Panc1 (cell line): Measurements from ENCODE around the gene HNRNPUL1. TPM values are rescaled to one million over a fixed set of nuclear protein-coding genes. Genes with fewer than 3 reads are reported as not detected.

Experiments used
- ATAC-seq: fragments of 200-7000 bp; cut with Tn5 transposase; 2 replicates; pipeline ENCODE4 v1.9.1; 2020; ENCODE audit warnings: mild to moderate bottlenecking, moderate library complexity
- BruUV-seq: library from RNA; stranded (reverse); fragments of 400-500 nt; replicated peaks from 2 replicates; lab custom pipeline; 2021; lab: Mats Ljungman, UMichigan
- CTCF ChIA-PET: fragments of 300-600 bp; sonication (Branson Sonifier 250); formaldehyde crosslinking; loops from one replicate; lab custom pipeline; 2022; ENCODE audit warnings: antibody characterized with exemption; lab: Charles Lee
- POLR2A ChIA-PET: fragments of 300-600 bp; sonication (Branson Sonifier 250); formaldehyde crosslinking; loops from one replicate; lab custom pipeline; 2022; ENCODE audit warnings: antibody characterized with exemption; lab: Charles Lee
- DNase-seq: peaks from one replicate; pipeline ENCODE4 v3.0.0-alpha.2; 2010; ENCODE audit warnings: low read depth, low spot score
- H3K27ac ChIP-seq: 2 replicates; pipeline ENCODE4 v1.5.1; 2011; ENCODE audit warnings: mild to moderate bottlenecking, low read length, inconsistent platforms
- H3K27me3 ChIP-seq: fragments of 200-500 bp; sonication (Bioruptor generic); 2 replicates; pipeline ENCODE4 v1.6.0; 2014; ENCODE audit warnings: low read length, inconsistent platforms; ENCODE audit not compliant: control insufficient read depth, insufficient read depth
- H3K36me3 ChIP-seq: fragments of 200-500 bp; sonication (Bioruptor generic); 2 replicates; pipeline ENCODE4 v1.5.1; 2014; ENCODE audit warnings: inconsistent platforms, mild to moderate bottlenecking, low read length, moderate library complexity; ENCODE audit not compliant: control insufficient read depth, insufficient read depth
- H3K4me1 ChIP-seq: 2 replicates; pipeline ENCODE4 v1.5.1; 2011; ENCODE audit warnings: inconsistent platforms, mild to moderate bottlenecking, low read length, moderate library complexity; ENCODE audit not compliant: control insufficient read depth, insufficient read depth
- H3K4me3 ChIP-seq, 2 experiments: 2 replicates each; pipeline ENCODE4 v1.5.1; 2011 to 2012; ENCODE audit warnings: low read depth in 2 of 2, low read length in 2 of 2, mild to moderate bottlenecking in 2 of 2, inconsistent platforms in 1 of 2, moderate library complexity in 1 of 2
- H3K9me3 ChIP-seq: fragments of 200-500 bp; sonication (Bioruptor generic); 2 replicates; pipeline ENCODE4 v1.5.1; 2014; ENCODE audit warnings: low read depth, mild to moderate bottlenecking, inconsistent platforms, low read length, moderate library complexity; ENCODE audit not compliant: control insufficient read depth, insufficient read depth
- POLR2AphosphoS5 ChIP-seq: IDR thresholded peaks from 2 replicates; pipeline ENCODE4 v1.6.1; 2012; ENCODE audit warnings: mild to moderate bottlenecking, low read depth, low read length, moderate library complexity
- SIN3A ChIP-seq: IDR thresholded peaks from 2 replicates; pipeline ENCODE4 v1.6.1; 2012; ENCODE audit warnings: low read depth, mild to moderate bottlenecking, low read length, moderate library complexity, borderline replicate concordance; ENCODE audit not compliant: insufficient read depth
- TCF7L2 ChIP-seq: IDR thresholded peaks from 2 replicates; pipeline ENCODE4 v1.6.1; 2011; ENCODE audit warnings: mild to moderate bottlenecking, low read depth, low read length, inconsistent platforms
- in situ Hi-C: cut with HindIII; loops from 2 replicates; pipeline ENCODE4 v1.10.0; 2016; ENCODE audit warnings: low sequenced_read_pairs, low pct_unique_long_range_greater_than_20kb
- intact Hi-C: fragments of 100-400 bp; cut with micrococcal nuclease; formaldehyde crosslinking; loops from one replicate; pipeline ENCODE4 v1.10.0; 2022; ENCODE audit not compliant: unreplicated experiment
- total RNA-seq: library from RNA; stranded (reverse); gene quantifications from one replicate; pipeline ENCODE4 v1.2.1, GENCODE V29; 2021; ENCODE audit not compliant: unreplicated experiment
- TF ChIP-seq, protein P1 (sequence below): fragments of 450-650 bp; IDR thresholded peaks from 2 replicates; pipeline ENCODE4 v1.5.1; 2017; ENCODE audit warnings: mild to moderate bottlenecking
- TF ChIP-seq, protein P2 (sequence below), 2 experiments: IDR thresholded peaks; 2 replicates each; pipeline ENCODE4 v1.6.1; 2011 to 2012; ENCODE audit warnings: low read depth in 2 of 2, control low read depth in 1 of 2, low read length in 1 of 2, mild to moderate bottlenecking in 1 of 2, moderate library complexity in 1 of 2; ENCODE audit not compliant: insufficient read depth in 1 of 2

Gene HNRNPUL1
- total RNA-seq, 1 experiment from 2014 or later = 183 TPM

DNA sequence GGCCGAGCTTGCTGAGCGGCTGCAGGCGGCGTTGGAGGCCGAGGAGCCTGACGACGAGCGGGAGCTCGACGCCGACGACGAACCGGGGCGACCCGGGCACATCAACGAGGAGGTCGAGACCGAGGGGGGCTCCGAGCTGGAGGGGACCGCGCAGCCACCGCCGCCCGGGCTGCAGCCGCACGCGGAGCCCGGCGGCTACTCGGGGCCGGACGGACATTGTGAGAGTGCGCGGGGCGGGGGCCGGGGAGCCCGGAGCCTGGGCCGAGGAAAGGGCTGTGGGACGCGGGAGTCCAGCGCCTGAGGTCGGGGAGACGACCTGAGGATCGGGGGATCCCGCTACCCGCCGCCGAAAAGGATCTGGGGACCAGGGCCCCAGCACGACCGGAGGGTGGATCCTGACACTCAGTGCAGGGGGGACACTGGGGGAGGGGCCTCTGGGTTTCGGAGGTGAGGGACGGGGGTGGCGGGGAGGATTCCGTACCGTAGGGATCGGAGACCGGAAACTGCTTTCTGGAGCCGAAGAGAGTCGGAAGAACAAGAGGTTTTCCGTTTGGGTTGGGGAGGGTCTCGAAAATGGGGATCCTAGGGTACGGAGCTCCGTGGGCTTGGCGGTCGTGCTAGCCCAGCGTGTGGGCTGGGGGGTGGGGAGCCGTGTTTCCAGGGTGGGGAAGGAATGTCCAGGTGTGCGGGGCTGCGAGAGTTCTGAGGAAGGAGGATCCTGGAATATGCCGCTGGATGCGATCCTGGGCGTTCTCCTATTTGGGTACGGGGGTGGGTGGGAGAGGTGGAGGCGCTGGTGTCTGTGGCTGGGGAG, 616 bp downstream of the HNRNPUL1 start:
- H3K36me3 ChIP-seq = peaks cover 8% of the 10 kb centered on the region
- H3K4me3 ChIP-seq = peak overlapping the region; percentile 76 to 84
- in situ Hi-C loops (no loop called here), intact Hi-C loops (no loop called here)
- H3K4me1 ChIP-seq = peaks cover 18% of the 10 kb centered on the region
- DNase-seq (no peak), ATAC-seq (no peak; the same call in 1 of the 2 replicates)
- no peaks in the 10 kb centered on the region for H3K9me3 ChIP-seq
- CTCF ChIA-PET = interaction anchor here (0.5 to 0.6 kb wide), 2 partner anchors 468 to 994 kb away, joined by 3 to 7 read pairs; no protein-coding TSS in a partner anchor
- TF ChIP-seq TCF7L2 = no peak
- TF ChIP-seq, protein P1, sequence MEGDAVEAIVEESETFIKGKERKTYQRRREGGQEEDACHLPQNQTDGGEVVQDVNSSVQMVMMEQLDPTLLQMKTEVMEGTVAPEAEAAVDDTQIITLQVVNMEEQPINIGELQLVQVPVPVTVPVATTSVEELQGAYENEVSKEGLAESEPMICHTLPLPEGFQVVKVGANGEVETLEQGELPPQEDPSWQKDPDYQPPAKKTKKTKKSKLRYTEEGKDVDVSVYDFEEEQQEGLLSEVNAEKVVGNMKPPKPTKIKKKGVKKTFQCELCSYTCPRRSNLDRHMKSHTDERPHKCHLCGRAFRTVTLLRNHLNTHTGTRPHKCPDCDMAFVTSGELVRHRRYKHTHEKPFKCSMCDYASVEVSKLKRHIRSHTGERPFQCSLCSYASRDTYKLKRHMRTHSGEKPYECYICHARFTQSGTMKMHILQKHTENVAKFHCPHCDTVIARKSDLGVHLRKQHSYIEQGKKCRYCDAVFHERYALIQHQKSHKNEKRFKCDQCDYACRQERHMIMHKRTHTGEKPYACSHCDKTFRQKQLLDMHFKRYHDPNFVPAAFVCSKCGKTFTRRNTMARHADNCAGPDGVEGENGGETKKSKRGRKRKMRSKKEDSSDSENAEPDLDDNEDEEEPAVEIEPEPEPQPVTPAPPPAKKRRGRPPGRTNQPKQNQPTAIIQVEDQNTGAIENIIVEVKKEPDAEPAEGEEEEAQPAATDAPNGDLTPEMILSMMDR = no peak
- no peak; the same call in 1 of the 2 replicates for TF ChIP-seq POLR2AphosphoS5
- TF ChIP-seq, protein P2, sequence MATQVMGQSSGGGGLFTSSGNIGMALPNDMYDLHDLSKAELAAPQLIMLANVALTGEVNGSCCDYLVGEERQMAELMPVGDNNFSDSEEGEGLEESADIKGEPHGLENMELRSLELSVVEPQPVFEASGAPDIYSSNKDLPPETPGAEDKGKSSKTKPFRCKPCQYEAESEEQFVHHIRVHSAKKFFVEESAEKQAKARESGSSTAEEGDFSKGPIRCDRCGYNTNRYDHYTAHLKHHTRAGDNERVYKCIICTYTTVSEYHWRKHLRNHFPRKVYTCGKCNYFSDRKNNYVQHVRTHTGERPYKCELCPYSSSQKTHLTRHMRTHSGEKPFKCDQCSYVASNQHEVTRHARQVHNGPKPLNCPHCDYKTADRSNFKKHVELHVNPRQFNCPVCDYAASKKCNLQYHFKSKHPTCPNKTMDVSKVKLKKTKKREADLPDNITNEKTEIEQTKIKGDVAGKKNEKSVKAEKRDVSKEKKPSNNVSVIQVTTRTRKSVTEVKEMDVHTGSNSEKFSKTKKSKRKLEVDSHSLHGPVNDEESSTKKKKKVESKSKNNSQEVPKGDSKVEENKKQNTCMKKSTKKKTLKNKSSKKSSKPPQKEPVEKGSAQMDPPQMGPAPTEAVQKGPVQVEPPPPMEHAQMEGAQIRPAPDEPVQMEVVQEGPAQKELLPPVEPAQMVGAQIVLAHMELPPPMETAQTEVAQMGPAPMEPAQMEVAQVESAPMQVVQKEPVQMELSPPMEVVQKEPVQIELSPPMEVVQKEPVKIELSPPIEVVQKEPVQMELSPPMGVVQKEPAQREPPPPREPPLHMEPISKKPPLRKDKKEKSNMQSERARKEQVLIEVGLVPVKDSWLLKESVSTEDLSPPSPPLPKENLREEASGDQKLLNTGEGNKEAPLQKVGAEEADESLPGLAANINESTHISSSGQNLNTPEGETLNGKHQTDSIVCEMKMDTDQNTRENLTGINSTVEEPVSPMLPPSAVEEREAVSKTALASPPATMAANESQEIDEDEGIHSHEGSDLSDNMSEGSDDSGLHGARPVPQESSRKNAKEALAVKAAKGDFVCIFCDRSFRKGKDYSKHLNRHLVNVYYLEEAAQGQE (IDR thresholded peaks at IDR 0.05; ENCODE audit: insufficient read depth in 1 of 2, low read depth in 2 of 2, low read length in 1 of 2) = no peak
- TF ChIP-seq SIN3A = no peak
- peak overlapping the region; percentile 97 for H3K27ac ChIP-seq
- POLR2A ChIA-PET = interaction anchor here (0.7 kb wide), 1 partner anchor 488 kb away, joined by 3 read pairs; no protein-coding TSS in a partner anchor
- no peaks in the 10 kb centered on the region for H3K27me3 ChIP-seq
- no TSS peak for BruUV-seq

DNA sequence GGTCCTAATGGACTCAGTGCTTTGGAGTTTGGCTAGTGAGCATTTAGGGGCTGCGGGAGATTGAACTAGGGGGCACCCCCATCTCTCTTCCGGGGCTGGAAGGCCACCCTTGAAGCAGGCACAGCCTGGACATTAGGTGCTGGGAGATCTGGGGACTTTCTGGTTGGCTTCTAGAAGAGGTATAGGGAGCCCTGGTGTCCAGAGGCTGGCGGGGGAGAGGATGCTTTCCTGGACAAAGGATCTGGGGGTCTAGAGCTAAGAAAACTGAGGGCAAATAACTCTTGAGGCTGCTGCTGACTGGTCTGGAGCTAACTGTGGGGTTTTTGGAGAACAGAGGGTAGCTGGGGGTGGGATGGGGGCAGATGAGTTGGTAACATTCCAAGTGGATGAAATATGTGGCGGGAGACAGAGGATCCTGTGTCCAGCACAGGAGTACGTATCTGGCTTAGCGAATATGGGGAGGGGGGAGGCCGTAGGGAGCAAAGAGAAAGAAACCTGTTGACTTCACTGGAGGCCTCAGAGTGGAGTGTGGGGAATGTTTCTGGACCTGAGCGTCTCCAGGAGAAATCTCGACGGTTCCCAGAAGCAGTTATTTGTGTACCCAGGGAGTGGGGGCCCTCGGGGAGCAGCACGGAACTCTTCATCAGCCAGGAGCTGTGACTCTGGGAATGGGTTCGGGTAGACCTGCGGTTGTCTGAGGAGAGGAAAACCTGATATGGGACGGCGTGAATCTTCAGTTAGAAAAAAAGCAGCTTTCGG, 1.4 kb downstream of the HNRNPUL1 start:
- H3K4me1 ChIP-seq = peaks cover 18% of the 10 kb centered on the region
- DNase-seq = no peak
- in situ Hi-C loops = no loop called here
- no peaks in the 10 kb centered on the region for H3K9me3 ChIP-seq
- CTCF ChIA-PET = no interaction called here
- TF ChIP-seq, protein P2 (IDR thresholded peaks at IDR 0.05; ENCODE audit: insufficient read depth in 1 of 2, low read depth in 2 of 2, low read length in 1 of 2) = no peak
- TF ChIP-seq POLR2AphosphoS5 (no peak; the same call in 1 of the 2 replicates), SIN3A (no peak), TCF7L2 (no peak)
- TF ChIP-seq, protein P1 = no peak
- H3K36me3 ChIP-seq = peaks cover 5% of the 10 kb centered on the region
- peak overlapping the region; percentile 97 for H3K27ac ChIP-seq
- ATAC-seq = no peak
- BruUV-seq = no TSS peak
- POLR2A ChIA-PET = no interaction called here
- H3K4me3 ChIP-seq = peak overlapping the region; percentile 76 to 84
- intact Hi-C loops = no loop called here
- no peaks in the 10 kb centered on the region for H3K27me3 ChIP-seq
